ENCODE results near the gene SLC22A7.

The SLC22A7 gene

GRCh38 chr6:43292341-43292740 lies 5.7 kb upstream of the SLC22A7 start:
- no peak for TF ChIP-seq CTCF (IDR thresholded peaks at IDR 0.05; ENCODE audit: unreplicated experiment in 3 of 3)
- Mint-ChIP-seq H3K27ac (no peak overlapping the region), H3K9me3 (no peaks in the 10 kb centered on the region), H3K27me3 (ENCODE audit: low read depth) (peaks cover 7% of the 10 kb centered on the region), H3K4me3 (no peak overlapping the region), H3K36me3 (ENCODE audit: low read depth) (no peaks in the 10 kb centered on the region), H3K4me1 (no peaks in the 10 kb centered on the region)

GRCh38 chr6:43292763-43293318 lies 5.2 kb upstream of the SLC22A7 start:
- TF ChIP-seq CTCF (IDR thresholded peaks at IDR 0.05; ENCODE audit: unreplicated experiment in 3 of 3) = no peak
- peaks cover 7% of the 10 kb centered on the region for H3K27me3 Mint-ChIP-seq (ENCODE audit: low read depth)
- H3K4me1 Mint-ChIP-seq = no peaks in the 10 kb centered on the region
- H3K36me3 Mint-ChIP-seq (ENCODE audit: low read depth) = no peaks in the 10 kb centered on the region
- no peaks in the 10 kb centered on the region for H3K9me3 Mint-ChIP-seq
- H3K27ac Mint-ChIP-seq = no peak overlapping the region
- H3K4me3 Mint-ChIP-seq = no peak overlapping the region

GRCh38 chr6:43293698-43294097 lies 4.4 kb upstream of the SLC22A7 start:
- Mint-ChIP-seq H3K27me3 (ENCODE audit: low read depth) (peaks cover 7% of the 10 kb centered on the region), H3K9me3 (no peaks in the 10 kb centered on the region), H3K4me1 (no peaks in the 10 kb centered on the region), H3K27ac (no peak overlapping the region), H3K36me3 (ENCODE audit: low read depth) (no peaks in the 10 kb centered on the region), H3K4me3 (no peak overlapping the region)
- no peak for TF ChIP-seq CTCF (IDR thresholded peaks at IDR 0.05; ENCODE audit: unreplicated experiment in 3 of 3)

- Mint-ChIP-seq H3K27me3 (ENCODE audit: low read depth) (peaks cover 7% of the 10 kb centered on the region), H3K36me3 (ENCODE audit: low read depth) (no peaks in the 10 kb centered on the region), H3K4me1 (no peaks in the 10 kb centered on the region), H3K27ac (no peak overlapping the region), H3K9me3 (no peaks in the 10 kb centered on the region), H3K4me3 (no peak overlapping the region)
- TF ChIP-seq CTCF (IDR thresholded peaks at IDR 0.05; ENCODE audit: unreplicated experiment in 3 of 3) = no peak
Observed at GRCh38 chr6:43294536-43294935, 3.5 kb upstream of the SLC22A7 start.

- Mint-ChIP-seq H3K4me1 (no peaks in the 10 kb centered on the region), H3K27me3 (ENCODE audit: low read depth) (peaks cover 4% of the 10 kb centered on the region), H3K36me3 (ENCODE audit: low read depth) (no peaks in the 10 kb centered on the region), H3K9me3 (no peaks in the 10 kb centered on the region), H3K4me3 (no peak overlapping the region), H3K27ac (no peak overlapping the region)
- TF ChIP-seq CTCF (IDR thresholded peaks at IDR 0.05; ENCODE audit: unreplicated experiment in 3 of 3) = no peak
Observed at GRCh38 chr6:43295456-43295855, 2.6 kb upstream of the SLC22A7 start.

- Mint-ChIP-seq H3K27me3 (ENCODE audit: low read depth) (peaks cover 7% of the 10 kb centered on the region), H3K4me3 (no peak overlapping the region), H3K27ac (peak overlapping the region in 1 of 3 experiments; percentile 77), H3K4me1 (no peaks in the 10 kb centered on the region), H3K9me3 (no peaks in the 10 kb centered on the region), H3K36me3 (ENCODE audit: low read depth) (no peaks in the 10 kb centered on the region)
- TF ChIP-seq CTCF (IDR thresholded peaks at IDR 0.05; ENCODE audit: unreplicated experiment in 3 of 3) = no peak
Observed at GRCh38 chr6:43296780-43297497, 1.1 kb upstream of the SLC22A7 start.

All from nephron (organoid).